ENCODE data around the gene UNC93A.

DNA sequence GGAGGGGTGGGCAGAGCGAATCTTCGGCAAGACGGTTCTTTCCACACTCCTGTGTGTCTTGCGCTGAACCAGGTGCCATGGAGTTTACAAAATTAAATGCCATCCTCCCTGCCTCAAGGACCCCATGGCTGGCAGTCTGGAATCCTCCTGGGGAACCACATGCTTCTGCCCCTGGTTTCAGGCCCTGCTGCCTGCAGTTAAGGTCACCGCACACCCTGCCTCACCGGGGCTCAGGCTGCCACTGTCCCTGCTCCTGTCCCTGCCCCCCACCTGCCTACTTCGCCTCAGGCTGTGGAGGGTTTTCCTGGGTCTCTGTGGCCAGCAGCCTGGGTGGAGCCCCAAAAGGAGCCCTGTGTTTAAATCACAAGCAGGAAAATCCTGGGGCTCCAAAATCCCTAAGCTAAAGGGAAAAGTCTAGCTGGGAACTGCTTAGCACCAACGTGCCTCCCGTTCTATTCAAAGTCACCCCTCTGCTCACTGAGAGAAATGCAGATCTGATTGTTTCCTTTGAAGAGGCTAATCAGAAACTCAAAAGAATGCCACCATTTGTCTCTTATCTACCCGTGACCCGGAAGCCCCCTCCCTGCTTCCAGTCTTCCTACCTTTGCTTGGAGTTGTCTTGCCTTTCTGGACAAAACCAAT is 23.2 kb downstream of the UNC93A start:
- TF ChIP-seq, protein P1, sequence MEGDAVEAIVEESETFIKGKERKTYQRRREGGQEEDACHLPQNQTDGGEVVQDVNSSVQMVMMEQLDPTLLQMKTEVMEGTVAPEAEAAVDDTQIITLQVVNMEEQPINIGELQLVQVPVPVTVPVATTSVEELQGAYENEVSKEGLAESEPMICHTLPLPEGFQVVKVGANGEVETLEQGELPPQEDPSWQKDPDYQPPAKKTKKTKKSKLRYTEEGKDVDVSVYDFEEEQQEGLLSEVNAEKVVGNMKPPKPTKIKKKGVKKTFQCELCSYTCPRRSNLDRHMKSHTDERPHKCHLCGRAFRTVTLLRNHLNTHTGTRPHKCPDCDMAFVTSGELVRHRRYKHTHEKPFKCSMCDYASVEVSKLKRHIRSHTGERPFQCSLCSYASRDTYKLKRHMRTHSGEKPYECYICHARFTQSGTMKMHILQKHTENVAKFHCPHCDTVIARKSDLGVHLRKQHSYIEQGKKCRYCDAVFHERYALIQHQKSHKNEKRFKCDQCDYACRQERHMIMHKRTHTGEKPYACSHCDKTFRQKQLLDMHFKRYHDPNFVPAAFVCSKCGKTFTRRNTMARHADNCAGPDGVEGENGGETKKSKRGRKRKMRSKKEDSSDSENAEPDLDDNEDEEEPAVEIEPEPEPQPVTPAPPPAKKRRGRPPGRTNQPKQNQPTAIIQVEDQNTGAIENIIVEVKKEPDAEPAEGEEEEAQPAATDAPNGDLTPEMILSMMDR (IDR thresholded peaks at IDR 0.05; ENCODE audit: low read depth, low read length, poor library complexity, severe bottlenecking) = no peak
- TF ChIP-seq EZH2phosphoT487 (IDR thresholded peaks at IDR 0.05; ENCODE audit: borderline replicate concordance, low read length) = no peak
